GM18498 (cell line): Measurements from ENCODE around the gene THRB.

Source experiments
- ATAC-seq: cut with Tn5 transposase; IDR thresholded peaks from one replicate; pipeline ENCODE4 v1.9.1; 2021; ENCODE audit warnings: mild to moderate bottlenecking, moderate library complexity; ENCODE audit not compliant: unreplicated experiment

Gene THRB

GRCh38 chr3:24195504-24196230, 299.0 kb downstream of the THRB start:
- ATAC-seq: no peak

- no peak for ATAC-seq
These were observed 302.1 kb downstream of the THRB start for GRCh38 chr3:24192469-24193056.

- ATAC-seq: no peak
These were observed 302.7 kb downstream of the THRB start for GRCh38 chr3:24191801-24192403.

GRCh38 chr3:24190256-24190655, 304.4 kb downstream of the THRB start:
- ATAC-seq: no peak

- ATAC-seq: peak; percentile 94
These were observed 308.8 kb downstream of the THRB start for GRCh38 chr3:24185738-24186384.

GRCh38 chr3:24184528-24185176, 310.0 kb downstream of the THRB start:
- no peak for ATAC-seq

- no peak for ATAC-seq
These were observed 311.9 kb downstream of the THRB start for GRCh38 chr3:24182756-24183155.

- ATAC-seq: no peak
These were observed 313.4 kb downstream of the THRB start for GRCh38 chr3:24181256-24181655.

- no peak for ATAC-seq
These were observed 314.0 kb downstream of the THRB start for GRCh38 chr3:24180616-24181015.

- ATAC-seq: no peak
These were observed 317.4 kb downstream of the THRB start for GRCh38 chr3:24177201-24177600.

- no peak for ATAC-seq
These were observed 320.0 kb downstream of the THRB start for GRCh38 chr3:24174614-24175013.

GRCh38 chr3:24168977-24169376, 325.7 kb downstream of the THRB start:
- ATAC-seq: no peak

GRCh38 chr3:24167429-24167828, 327.2 kb downstream of the THRB start:
- ATAC-seq: no peak

- no peak for ATAC-seq
These were observed 328.1 kb downstream of the THRB start for GRCh38 chr3:24166515-24166914.

- ATAC-seq: no peak
These were observed 329.1 kb downstream of the THRB start for GRCh38 chr3:24165603-24165982.

GRCh38 chr3:24164967-24165602, 329.6 kb downstream of the THRB start:
- ATAC-seq: no peak

GRCh38 chr3:24162929-24163328, 331.7 kb downstream of the THRB start:
- no peak for ATAC-seq

- ATAC-seq: no peak
These were observed 332.8 kb downstream of the THRB start for GRCh38 chr3:24161841-24162240.

GRCh38 chr3:24160424-24161095, 334.1 kb downstream of the THRB start:
- no peak for ATAC-seq

GRCh38 chr3:24158761-24159454, 335.7 kb downstream of the THRB start:
- no peak for ATAC-seq
